NK-92 (cell line): Measurements from ENCODE around the gene AP5B1.
"Not testable (repeated sequence)": the region's sequence is repeated elsewhere in the genome, so short reads cannot be mapped to it uniquely, and the experiment has no call there.

Experiments used
- DNase-seq: peaks from one replicate; lab custom pipeline; 2025; ENCODE audit not compliant: unreplicated experiment; lab: John Stamatoyannopoulos, UW

Gene AP5B1

DNA sequence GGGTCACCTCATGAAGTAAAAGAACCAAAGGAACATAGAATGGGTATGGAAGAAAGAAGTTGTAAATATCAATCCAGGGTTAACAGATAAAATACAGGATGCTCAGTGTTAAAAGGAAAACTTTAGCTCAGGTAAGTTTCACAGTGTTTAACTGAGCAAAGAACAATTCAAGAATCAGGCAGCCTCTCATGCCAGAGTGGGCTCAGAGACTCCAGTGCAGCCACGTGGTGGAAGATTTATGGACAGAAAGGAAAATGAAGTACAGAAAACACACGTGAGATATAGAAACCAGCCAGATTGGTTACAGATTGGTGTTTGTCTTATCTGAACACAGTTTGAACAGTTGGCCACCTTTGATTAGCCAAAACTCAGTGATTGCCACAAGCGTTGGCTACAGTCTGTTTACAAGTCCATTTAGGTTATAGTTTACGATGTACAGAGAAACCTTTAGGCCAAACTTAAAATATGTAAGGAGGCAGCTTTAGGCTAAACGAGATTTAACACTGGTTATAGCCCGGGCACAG is 9.1 kb downstream of the AP5B1 start:
- no peak for DNase-seq

DNA sequence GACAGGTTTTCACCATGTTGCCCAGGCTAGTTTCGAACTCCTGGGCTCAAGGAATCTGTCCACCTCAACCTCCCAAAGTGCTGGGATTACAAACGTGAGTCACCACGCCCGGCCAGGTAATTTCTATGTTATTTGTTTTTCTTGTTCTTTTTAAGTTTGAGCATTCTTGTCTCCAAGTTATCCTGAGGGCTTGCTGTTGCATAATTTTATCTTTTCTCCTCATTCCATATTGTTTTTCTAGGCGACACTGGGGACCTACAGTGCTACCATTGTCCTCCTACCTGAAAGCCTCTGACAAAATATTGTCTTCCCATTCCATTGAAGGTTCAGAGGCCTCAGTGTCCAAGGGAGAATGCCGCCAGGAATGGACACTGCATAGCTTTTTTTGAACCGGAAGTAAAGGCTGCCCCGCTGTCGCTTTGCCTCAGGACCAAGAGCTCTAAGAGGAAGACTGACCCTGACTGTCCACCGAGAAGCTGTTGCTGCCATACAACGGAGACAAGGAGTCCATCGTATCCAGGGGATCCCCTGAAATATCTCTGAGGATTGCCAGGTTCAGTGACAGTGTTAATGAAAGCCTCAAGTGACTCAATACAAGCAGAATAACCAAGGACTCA is 9.7 kb downstream of the AP5B1 start:
- no peak for DNase-seq

DNA sequence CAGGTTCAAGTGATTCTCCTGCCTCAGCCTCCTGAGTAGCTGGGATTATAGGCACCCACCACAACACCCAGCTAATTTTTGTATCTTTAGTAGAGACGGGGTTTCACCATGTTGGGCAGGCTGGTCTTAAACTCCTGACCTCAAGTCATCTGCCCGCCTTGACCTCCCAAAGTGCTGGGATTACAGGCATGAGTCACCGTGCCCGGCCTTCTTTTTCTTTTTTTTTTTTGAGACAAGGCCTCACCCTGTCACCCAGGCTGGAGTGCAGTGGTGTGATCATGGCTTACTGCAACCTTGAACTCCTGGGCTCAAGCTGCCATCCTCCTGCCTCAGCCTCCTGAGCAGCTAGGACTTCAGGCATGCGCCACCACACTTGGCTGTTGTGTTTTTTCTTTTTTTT is 13.0 kb downstream of the AP5B1 start:
- not testable (repeated sequence) for DNase-seq

- no peak for DNase-seq
Observed at GRCh38 chr11:65767406-65767805, 13.4 kb downstream of the AP5B1 start.

DNA sequence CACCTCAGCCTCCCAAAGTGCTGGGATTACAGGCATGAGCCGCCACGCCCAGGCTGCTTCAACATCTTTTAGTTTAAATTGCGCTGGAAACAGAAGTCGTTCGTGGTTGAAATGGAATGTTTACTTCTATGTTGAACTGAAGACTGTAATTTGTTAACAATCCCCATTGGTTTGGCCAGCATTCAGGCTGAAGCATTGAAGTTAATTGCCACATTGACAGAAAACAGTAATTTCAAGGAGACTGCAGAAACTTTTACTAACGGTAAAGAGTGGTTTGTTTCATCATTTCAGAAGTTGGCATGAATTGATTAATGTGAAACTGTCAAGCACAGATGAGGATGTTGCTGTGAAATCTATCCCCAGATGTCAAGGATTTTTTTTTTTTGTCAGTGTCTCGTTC is 14.2 kb downstream of the AP5B1 start:
- no peak for DNase-seq

- DNase-seq: no peak
Observed at GRCh38 chr11:65764434-65764833, 16.3 kb downstream of the AP5B1 start.

- not testable (repeated sequence) for DNase-seq
Observed at GRCh38 chr11:65762816-65763215, 18.0 kb downstream of the AP5B1 start.

GRCh38 chr11:65762169-65762568 is 18.6 kb downstream of the AP5B1 start:
- DNase-seq: not testable (repeated sequence)

GRCh38 chr11:65745049-65745448 is 35.7 kb downstream of the AP5B1 start:
- DNase-seq: no peak

DNA sequence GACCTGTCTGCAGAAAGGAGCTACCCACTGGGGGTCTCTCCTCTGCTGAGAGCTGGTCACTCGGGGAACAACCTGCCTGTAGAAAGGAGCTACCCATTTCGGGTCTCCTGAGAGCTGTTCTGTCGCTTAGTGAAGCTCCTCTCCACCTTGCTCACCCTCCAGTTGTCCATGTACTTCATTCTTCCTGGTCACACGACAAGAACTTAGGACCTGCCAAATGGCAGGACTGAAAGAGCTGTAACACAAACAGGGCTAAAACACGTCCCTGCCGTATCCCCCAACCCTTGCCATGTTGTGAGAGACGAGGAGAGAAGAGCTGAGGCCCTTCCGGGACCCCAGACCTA is 36.1 kb downstream of the AP5B1 start:
- DNase-seq: no peak

- no peak for DNase-seq
Observed at GRCh38 chr11:65744026-65744698, 36.6 kb downstream of the AP5B1 start.

GRCh38 chr11:65743681-65744025 is 37.1 kb downstream of the AP5B1 start:
- no peak for DNase-seq

GRCh38 chr11:65742353-65742752 is 38.4 kb downstream of the AP5B1 start:
- DNase-seq: no peak

DNA sequence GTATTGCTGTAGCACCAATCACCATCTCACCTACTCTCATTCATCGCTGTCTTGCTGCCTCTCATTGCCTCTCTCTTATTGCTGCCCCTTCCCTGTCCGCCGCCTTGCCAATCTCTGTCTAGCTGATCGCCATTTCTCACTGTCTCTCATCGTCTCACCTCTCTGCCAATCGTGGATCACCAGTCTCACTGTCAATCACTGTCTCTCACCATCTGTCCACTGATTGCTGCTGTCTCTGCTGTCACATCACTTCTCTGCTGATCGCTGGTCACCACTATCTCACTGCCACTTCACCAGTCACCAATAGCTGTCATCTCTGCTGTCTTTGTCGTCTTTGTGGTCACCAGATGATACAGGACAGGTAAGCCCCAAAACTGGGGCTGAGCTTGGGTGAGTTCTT is 39.6 kb downstream of the AP5B1 start:
- DNase-seq: no peak

- DNase-seq: no peak
Observed at GRCh38 chr11:65739022-65739421, 41.8 kb downstream of the AP5B1 start.

GRCh38 chr11:65736810-65737209 is 44.0 kb downstream of the AP5B1 start:
- DNase-seq: no peak

GRCh38 chr11:65735111-65735510 is 45.7 kb downstream of the AP5B1 start:
- not testable (repeated sequence) for DNase-seq

DNA sequence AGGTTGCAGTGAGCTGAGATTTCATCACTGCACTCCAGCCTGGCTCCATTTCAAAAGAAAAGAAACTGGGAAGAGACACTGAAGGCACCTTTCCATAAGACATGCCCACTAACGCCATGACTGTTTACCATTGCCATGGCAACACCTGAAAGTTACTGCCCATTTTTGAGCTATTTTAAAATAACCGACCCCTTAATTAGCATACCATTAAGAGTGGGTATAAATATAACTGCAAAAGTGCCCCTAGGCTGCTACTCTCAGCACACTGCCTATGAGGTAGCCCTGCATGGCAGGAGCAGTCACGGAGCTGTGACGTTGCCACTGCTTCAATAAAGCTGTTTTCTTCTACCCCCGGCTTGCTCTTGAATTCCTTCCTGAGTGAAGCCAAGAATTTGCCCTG is 50.3 kb downstream of the AP5B1 start:
- no peak for DNase-seq

- no peak for DNase-seq
Observed at GRCh38 chr11:65727865-65728264, 52.9 kb downstream of the AP5B1 start.

DNA sequence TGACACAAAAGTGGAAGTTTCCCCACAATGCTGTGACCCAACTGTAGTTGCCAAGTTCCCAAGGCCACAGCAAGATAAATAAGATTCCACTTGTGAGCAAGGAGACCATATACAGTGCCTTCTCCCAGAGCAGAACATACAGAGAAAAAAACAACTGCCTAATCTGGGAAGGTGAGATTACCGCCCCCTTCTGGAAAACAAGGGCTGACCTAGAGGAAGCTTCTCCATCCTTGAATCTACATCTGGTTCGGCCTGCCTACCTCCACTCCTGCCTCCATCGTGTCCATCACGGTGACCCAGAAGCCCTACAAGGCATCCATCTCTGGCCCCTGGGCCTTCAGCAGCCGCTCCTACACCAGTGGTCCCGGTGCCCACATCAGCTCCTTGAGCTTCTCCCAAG is 54.1 kb downstream of the AP5B1 start:
- DNase-seq: no peak
